Medulla oblongata (tissue), 1 donor: ENCODE measurements around the gene GART.
"Not testable (repeated sequence)": the region's sequence is repeated elsewhere in the genome, so short reads cannot be mapped to it uniquely, and the experiment has no call there.

ENCODE experiments used
- DNase-seq: peaks from one replicate; pipeline ENCODE4 v3.0.0-alpha.2; 2015; ENCODE audit errors: extremely low spot score

The GART gene

DNA sequence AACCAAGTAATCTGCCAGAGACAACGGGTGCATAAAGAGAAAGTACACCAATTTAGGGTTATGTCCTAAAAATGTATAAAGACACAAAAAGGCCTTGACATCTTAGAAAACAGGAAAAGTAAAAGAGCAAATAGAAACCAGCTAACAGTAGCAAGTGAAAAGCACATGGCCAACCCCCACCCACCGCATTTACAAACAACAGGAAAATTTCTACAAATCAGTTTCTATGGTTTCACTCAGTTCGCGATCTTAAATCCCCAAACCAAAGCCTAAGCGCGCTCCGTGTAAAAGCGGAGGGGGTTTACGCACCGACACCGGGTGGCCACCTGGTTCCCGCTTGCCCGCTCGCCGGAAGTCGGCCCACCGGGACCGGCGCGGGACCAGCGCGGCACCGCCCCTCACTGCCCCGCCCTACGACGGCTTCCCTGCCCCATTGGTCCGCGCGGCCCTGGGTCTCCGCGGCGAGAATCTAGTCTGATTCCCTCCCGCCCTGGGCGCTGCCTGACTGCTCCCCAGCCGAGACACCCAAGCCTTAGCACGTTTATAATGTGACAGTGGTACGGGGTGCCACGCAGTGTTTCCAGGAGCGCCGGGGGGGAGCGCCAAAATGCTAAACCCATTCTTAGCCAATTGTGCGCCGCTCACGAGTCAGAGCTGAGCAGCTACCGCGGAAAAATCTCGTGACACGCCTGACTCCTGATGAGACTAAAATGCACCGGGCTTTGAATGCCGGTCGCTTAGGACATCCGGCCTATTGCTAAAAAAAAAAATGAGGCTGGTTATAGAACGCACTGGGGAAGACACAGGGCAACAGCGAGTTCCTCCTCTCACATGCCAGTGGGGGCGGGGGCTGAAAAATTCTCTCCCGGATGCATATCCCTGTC is at the start of gene GART:
Gene GART (minus strand): TSS at position 362 of the 884 bp plus-strand sequence. CDS start 2,802 bp downstream, outside the sequence.
- peak; percentile 80 for DNase-seq

DNA sequence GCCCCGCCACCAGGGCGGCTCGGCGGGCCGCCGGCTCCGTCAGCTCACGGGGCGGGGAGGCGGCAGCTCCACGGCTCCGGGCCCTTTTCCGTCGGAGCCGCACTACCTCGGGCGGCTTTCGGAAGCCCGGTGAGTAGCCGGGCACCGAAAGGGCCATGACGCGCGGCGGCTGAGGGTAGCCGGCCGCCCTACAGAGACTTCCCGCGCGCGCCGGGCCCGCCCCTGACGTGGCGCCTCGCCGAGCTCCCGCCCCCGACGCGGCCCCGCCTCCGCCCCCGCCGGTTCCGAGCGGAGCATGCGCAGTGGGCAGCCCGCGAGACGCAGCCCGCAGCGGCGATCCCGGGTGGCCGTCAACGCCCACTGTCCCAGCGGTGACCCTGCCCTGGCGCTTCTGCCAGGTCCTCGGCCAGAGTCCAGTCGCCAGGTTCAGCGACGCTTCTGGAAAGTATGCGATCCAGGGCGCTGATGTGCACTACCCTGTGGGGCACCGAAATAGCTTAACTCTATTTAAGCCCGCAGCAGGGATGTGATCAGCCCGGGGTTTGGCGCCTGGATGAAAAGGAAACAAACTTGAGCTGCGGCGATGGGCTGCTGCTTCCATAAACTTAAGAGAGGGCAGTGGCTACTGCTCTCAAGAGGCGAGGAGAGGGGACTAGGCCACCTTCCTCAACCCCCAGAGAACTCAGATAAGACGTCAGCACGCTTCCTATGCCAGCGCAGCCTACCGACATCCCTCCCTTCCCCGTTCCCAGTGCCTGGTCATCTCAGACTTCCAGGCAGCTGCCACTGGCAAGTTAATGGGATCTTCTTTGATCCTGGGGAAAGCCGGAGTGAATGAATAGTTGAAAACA is 46.8 kb upstream of the GART start, which contains the start of gene DONSON:
Gene DONSON (minus strand): TSS at position 200 of the 851 bp plus-strand sequence. CDS start 43 bp downstream, at position 157.
- peak; percentile 85 for DNase-seq

DNA sequence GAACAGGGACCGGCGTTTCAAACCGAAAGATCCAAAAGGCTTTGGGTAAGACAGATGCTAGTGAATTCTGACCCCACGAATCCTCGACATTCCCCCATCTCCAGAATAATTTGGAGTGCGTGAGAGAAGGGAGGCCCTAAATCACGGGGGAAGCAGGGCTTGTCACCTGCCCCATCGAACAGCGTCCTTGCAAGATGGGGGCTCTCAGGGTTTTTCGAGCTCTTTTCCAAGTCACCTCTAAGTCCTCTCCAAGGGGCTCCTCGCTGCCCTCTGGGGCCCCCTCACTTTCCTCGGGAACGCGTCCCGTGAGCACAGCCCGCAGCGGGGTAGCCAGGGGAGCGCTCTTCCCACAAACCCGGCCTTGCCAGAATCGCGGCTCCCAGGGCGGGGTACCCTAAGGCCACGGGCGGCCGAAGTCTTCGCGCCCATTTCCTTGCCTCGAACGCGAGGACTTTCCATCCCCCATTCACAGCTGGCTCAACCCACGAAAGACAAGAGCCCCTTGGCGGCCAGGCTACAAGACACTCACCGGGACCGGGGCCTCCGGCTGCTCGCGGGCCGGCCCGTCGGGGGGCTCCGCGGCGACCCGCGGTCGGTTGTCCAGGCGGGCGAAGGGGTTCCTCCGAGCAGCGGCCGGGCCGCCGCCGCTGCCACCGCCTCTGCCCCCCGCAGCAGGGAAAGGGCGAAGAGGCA is 46.0 kb upstream of the GART start:
- peak; percentile 34 for DNase-seq

DNA sequence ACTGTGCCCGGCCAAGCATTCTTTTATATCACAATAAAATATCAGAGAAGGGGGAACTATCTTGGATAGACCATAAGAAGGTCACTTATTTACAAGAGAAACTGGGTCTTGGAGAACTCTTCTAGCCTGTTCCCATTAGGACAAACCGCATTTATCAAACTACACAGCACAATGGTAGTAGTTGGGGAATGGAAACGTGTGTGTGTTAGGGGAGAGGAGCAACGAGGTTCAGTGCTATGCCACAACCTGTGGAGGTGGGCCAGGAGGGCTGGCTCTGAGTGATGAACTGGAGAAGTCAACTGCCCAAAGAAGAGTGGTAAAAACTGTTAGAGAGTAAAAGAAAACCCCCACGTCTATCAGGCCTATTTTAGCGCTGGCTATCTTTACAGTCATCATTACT is 45.0 kb upstream of the GART start:
- no peak for DNase-seq

DNA sequence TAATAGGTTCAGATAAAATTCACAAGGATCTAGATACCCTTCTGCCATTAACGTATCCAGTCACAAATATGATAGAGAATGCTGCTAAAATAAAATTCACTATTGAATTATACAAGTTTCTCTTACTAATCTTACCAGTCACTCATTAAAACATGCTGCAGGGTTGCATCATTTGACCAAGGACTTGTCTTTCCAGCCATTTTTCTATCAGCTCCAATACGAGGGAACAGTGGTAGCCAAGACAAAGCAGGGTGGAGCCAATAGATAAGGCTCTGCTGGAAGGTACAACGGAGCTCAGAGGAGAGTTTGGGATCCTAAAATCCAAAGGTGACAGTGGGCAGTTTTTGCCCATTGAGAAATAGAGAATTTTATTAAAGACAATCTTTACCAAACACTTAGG is 42.5 kb upstream of the GART start:
- no peak for DNase-seq

DNA sequence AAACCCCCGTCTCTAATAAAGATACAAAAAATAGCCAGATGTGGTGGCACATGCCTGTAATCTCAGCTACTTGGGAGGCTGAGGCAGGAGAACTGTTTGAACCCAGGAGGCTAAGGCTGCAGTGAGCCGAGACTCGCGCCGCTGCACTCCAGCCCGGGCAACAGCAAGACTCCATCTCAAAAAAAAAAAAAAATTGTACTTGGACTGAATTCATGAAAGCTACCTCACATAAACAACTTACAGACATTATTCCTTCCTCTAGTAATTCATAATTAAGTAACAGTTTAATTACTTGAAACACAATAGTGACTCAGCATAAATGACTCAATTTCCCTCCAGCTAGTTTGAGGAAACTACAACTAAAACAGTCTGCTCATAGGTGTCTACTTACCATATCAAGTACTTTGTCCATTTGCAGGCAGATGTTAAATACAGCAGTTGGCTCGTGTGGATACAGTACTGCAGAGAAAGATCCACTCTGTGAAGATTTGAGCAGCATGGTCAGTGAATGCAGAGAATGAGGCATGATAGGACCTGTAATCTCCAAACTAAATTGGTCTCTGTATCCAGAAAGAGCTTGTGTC is 37.1 kb upstream of the GART start:
- DNase-seq, result no peak

DNA sequence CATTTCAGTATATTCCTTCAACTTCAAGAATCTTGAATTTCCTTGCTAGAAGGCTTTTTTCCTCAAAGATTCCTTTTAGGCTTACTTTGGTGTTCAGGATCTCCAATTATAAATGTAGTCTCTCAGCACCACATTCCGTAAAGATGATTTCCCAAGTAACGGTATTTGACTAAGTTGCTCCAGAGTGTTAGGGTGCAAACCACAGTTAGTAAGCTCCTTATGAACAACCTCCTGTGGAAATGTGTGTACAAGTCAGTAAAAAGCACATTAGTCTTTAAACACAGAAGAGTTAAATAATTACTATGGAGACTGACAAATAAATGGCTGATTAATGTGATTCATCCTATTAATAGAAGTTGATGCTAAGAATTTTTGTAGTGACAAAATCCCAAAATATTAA is 36.3 kb upstream of the GART start:
- no peak for DNase-seq

DNA sequence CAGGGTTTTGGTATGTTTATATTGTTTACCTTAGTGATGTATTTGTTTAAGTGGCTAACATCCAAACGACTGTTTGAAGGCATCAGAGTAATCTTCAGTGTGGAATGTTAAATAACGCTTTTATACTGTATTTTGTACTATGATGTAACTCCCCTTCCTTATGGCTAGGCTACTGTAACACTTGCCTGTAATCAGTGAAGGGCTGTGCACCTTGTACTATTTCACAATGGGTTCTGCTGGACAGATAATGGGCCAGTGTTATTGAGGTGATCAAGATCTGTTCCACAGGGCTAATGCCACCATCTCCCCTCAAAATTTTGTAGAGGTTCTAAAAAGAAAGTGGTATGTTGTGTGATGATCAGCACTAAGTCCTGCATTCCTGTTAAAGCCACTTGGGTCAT is 34.8 kb upstream of the GART start:
- DNase-seq, result not testable (repeated sequence)

DNA sequence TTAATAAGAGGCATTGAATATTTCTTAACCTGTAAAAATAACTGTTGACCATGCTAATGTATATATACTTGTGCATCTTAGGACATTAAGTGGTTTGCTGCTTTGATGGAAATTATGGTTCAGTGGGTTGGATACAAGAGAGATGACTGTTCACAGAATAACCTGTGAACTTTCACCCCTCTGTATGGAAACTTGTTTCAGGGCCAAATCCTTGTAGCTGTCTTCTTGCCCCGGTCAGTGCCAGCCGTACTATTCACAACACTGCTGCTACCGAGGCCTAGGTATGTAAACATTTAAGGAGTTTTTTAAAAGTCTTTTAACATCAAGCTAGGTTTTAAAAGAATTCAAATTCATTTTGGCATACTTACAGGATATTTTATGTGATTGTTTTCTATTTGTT is 30.4 kb upstream of the GART start:
- DNase-seq, result no peak

DNA sequence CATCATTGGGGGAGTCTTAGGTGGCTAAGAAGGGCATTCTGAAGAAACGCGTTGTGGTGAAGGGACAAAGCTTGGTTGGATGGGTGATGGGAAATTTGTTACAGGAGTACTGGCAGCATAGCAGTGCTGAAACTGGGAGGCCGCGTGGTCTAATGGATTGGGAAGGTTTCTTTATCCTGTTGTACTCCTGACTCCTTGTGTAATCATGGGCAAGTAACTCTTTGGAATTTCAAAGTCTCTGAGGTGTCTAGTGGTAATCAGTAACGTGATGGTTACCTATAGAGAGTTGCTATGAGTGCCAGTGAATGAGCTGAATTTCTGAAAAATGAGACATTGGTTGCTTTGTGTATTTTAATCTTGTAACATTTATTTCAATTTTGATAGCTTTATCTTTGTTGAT is 28.1 kb upstream of the GART start:
- DNase-seq, result no peak

DNA sequence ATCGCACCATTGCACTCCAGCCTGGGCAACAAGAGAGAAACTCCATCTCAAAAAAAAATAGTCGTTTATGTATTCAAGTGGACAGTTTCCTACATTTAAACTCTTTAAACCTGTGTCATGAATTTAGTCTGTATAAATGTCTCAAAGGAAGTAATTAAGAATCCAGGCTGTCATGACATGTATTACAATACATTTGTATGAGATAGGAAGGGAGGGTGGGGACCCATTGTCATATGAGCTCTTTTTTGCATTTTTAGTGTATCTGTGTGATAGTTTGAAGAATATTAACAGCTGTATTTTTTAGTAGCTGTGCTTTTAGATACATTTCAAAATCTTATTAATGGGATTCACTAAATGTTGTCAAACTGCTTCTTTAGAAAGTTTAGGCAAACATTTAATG is 26.5 kb upstream of the GART start:
- no peak for DNase-seq

DNA sequence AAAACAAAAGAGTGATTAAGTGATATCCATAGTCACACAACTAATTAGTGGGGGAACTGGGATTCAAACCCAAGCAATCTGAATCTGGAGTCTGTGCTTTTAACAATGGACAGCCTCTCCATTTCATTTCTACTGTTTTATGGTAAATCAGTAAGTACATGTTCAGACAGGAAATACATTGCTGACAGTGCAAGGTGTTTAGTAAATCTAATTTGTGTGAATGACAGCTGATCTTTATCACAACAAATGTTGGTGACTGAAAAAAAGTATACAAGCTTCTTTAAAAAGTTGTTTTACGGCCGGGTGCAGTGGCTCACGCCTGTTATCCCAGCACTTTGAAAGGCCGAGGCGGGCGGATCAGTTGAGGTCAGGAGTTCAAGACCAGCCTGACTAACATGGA is 26.0 kb upstream of the GART start:
- no peak for DNase-seq

DNA sequence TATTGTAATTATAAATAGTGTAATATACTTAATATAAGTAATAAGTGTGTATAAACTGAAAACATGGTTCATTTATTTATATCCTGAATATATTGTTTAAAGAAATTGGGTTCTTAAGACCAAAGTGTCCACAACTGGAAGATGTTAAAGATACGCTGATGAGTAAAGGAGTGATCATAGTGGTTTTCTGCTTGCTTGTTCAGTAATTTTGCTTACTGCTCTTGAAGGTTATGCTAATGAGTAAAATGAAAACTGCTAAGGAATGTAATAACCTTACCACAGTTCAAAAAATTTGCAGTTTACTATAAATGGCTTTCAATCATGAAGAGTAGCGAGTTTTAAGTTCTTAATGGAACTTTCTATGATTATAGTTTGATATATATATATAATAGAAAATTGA is 24.6 kb upstream of the GART start:
- DNase-seq, result no peak

DNA sequence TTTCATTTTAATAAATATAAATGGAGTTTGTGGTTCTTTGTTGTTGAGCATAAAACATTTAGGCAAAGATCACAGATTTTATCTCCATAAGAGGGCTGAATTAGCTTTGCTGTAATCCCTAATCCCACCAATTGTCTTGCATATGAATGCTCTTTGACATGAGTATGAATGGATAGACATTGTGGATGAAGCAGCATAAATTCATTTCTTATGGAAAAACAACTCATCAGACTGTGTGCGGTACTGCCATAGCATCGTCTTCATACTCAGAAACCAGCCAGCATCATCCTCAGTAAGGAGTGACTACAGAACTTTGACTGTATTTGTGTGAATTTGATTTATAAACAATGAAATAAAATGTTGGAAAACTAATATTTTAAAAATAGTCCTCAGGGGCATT is 20.5 kb upstream of the GART start:
- no peak for DNase-seq

DNA sequence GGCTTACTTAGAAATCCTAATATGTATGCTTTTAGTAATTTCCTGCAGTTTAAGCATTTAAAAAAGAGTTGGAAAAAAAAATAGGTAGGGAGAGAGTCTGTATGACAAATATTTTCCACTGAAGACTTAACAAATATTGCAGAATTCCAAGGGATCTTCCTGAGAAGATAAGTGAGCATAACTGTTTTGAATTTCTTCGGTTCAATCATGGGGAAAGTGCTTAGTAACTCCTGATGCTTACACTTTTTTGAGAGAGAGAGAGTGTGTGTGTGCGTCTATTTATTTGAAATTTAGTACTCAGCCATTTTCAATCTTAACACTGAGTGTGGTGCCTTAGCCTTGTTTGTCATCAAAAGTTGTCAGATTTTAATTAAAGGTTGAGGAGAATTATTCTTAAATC is 19.5 kb upstream of the GART start:
- DNase-seq, result no peak

DNA sequence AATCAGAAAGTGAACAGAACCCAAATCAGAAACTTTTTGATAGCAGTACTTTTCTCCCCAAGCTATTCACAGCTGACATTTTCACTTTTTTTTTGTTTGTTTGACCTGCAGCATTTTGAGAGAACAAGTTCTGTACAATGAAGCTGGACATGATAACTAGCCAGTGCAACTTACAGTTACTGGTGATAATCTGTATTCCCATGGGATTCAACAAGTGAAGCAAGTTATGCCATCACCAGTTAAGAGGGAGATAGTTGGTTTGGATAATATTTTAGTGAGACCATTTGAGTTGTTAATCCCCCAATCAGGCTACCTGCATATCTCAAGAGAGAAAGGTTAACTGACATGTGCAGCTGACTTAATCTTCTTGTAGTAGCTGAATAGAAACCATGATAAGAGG is 19.0 kb upstream of the GART start:
- no peak for DNase-seq

DNA sequence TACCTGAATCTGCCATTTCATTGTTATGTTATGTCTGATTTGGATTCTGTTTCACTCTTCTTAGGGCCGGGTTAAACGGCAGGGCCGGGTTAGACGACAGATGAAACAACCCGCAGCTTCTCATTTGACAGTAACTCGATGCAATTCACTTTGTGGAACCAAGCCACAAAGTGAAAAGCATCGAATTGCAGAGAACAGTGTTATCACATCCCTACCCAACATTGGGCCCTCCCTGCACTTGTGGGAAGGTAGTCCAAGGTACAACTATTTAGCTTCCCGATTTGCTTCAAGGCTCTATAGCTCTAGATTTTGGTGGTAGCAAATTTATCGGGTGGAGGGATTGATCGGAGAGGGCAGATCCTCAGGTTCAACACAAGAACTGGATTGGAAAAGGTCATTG is 17.9 kb upstream of the GART start:
- DNase-seq, result no peak

DNA sequence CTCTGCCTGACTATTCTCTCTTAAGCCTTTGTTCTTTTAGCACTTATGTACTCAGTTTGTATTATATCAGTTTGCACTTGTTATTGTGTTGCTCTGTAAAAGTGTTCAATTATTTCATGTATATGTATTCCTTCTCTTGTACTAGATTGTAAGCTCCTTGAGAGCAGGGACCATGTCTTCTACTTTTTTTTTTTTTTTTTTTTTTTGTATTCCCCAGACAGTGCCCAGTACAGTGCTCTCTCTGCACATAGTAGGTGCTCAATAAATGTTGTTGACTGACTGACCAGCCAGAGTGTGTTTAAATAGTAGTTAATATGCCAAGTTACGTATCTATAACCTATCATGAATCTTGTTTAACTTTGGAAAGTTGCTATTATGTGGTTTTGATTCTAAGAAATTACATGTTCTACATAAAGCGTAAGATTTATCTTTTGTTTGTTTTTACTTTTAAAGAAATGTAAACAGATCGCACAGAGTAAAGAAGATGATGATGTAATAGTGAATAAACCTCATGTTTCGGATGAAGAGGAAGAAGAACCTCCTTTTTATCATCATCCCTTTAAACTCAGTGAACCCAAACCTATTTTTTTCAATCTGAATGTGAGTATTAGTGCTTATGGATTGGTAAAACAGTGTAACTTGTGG is 17.0 kb upstream of the GART start:
- DNase-seq, result no peak

DNA sequence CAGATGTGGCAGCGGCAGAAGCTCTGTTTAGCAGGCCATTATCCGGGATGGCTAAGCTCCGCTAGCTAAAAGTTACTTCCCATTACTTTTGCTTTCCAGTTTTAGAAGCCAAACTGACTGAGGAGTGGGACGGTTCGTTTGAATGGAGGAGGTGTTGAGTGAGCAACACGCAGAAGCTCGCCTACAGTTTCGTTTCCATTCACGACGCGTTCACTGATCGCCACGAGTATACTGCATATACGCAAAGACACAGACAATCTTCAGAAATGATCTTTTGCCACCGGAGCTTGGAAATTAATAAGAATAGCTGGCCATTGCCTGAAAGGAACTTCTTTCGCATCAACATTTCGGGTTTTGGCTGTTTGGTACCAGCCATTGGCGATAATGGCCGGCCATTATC is 15.5 kb upstream of the GART start:
- no peak for DNase-seq

DNA sequence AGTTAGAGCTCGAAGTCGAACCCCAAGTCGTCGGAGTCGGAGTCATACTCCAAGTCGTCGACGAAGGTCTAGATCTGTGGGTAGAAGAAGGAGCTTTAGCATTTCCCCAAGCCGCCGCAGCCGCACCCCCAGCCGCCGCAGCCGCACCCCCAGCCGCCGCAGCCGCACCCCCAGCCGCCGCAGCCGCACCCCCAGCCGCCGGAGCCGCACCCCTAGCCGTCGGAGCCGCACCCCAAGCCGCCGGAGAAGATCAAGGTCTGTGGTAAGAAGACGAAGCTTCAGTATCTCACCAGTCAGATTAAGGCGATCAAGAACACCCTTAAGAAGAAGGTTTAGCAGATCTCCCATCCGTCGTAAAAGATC is 13.0 kb upstream of the GART start:
- DNase-seq, result no peak

DNA sequence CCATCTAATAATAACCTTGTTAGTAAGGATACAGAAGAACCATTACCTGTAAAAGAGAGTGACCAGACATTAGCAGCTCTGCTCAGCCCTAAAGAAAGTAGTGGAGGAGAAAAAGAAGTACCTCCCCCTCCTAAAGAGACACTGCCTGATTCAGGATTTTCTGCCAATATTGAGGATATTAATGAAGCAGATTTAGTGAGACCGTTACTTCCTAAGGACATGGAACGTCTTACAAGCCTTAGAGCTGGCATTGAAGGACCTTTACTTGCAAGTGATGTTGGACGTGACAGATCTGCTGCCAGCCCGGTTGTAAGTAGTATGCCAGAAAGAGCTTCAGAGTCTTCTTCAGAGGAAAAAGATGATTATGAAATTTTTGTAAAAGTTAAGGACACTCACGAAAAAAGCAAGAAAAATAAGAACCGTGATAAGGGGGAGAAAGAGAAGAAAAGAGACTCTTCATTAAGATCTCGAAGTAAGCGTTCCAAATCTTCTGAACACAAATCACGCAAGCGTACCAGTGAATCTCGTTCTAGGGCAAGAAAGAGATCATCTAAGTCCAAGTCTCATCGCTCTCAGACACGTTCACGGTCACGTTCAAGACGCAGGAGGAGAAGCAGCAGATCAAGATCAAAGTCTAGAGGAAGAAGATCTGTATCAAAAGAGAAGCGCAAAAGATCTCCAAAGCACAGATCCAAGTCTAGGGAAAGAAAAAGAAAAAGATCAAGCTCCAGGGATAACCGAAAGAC is 12.5 kb upstream of the GART start:
- no peak for DNase-seq
